ENCODE results near the gene CA10. TPM values are rescaled to one million over a fixed set of nuclear protein-coding genes. Genes with fewer than 3 reads are reported as not detected.

CA10 gene
- total and polyA plus RNA-seq, 9 of the 15 experiments (the other 6 are each of a cell fraction or from before 2014, with no cell fraction given): not detected

DNA sequence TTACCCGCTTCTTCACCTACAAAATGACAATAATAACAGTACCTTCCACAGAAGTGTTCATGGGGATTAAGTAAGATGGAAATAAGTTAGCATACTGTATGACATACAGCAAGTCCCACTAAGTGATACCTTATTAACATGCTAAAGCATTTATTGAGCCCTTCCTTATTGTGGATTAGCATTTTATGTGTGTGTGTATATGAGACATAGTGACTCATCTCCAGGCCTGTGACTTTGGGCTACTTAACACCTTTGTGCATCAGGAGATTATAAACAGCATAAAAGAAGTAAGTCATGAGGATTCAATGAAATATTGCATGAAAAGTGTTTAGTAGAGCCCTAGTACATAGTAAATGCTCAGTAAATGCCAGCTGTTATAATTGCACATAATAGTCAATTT, 52.9 kb downstream of the CA10 start:
- ChIA-PET CTCF (ENCODE audit: low intra/inter-chr PET ratio) (no interaction called here), POLR2A (no interaction called here)
- ATAC-seq: no peak
- TF ChIP-seq, protein P1, sequence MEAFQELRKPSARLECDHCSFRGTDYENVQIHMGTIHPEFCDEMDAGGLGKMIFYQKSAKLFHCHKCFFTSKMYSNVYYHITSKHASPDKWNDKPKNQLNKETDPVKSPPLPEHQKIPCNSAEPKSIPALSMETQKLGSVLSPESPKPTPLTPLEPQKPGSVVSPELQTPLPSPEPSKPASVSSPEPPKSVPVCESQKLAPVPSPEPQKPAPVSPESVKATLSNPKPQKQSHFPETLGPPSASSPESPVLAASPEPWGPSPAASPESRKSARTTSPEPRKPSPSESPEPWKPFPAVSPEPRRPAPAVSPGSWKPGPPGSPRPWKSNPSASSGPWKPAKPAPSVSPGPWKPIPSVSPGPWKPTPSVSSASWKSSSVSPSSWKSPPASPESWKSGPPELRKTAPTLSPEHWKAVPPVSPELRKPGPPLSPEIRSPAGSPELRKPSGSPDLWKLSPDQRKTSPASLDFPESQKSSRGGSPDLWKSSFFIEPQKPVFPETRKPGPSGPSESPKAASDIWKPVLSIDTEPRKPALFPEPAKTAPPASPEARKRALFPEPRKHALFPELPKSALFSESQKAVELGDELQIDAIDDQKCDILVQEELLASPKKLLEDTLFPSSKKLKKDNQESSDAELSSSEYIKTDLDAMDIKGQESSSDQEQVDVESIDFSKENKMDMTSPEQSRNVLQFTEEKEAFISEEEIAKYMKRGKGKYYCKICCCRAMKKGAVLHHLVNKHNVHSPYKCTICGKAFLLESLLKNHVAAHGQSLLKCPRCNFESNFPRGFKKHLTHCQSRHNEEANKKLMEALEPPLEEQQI (IDR thresholded peaks at IDR 0.05): no peak
- TF ChIP-seq NCOA6 (IDR thresholded peaks at IDR 0.05) (no peak), CREB1 (IDR thresholded peaks at IDR 0.05) (no peak), CREB1 (CRISPR knock-in tag; IDR thresholded peaks at IDR 0.05) (no peak), POLR2B (IDR thresholded peaks at IDR 0.05; ENCODE audit: low read depth, partially characterized antibody) (no peak), BMI1 (IDR thresholded peaks at IDR 0.05; ENCODE audit: low read length) (no peak), NR2F6 (CRISPR knock-in tag; IDR thresholded peaks at IDR 0.05) (no peak), THRAP3 (IDR thresholded peaks at IDR 0.05; ENCODE audit: borderline replicate concordance) (no peak), GTF2E2 (tag; IDR thresholded peaks at IDR 0.05) (no peak), XRCC3 (IDR thresholded peaks at IDR 0.05) (no peak), HDAC6 (IDR thresholded peaks at IDR 0.05; ENCODE audit: low read depth, low read length) (no peak)
- TF ChIP-seq, protein P2, sequence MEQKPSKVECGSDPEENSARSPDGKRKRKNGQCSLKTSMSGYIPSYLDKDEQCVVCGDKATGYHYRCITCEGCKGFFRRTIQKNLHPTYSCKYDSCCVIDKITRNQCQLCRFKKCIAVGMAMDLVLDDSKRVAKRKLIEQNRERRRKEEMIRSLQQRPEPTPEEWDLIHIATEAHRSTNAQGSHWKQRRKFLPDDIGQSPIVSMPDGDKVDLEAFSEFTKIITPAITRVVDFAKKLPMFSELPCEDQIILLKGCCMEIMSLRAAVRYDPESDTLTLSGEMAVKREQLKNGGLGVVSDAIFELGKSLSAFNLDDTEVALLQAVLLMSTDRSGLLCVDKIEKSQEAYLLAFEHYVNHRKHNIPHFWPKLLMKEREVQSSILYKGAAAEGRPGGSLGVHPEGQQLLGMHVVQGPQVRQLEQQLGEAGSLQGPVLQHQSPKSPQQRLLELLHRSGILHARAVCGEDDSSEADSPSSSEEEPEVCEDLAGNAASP (IDR thresholded peaks at IDR 0.05): no peak
- TF ChIP-seq, protein P3, sequence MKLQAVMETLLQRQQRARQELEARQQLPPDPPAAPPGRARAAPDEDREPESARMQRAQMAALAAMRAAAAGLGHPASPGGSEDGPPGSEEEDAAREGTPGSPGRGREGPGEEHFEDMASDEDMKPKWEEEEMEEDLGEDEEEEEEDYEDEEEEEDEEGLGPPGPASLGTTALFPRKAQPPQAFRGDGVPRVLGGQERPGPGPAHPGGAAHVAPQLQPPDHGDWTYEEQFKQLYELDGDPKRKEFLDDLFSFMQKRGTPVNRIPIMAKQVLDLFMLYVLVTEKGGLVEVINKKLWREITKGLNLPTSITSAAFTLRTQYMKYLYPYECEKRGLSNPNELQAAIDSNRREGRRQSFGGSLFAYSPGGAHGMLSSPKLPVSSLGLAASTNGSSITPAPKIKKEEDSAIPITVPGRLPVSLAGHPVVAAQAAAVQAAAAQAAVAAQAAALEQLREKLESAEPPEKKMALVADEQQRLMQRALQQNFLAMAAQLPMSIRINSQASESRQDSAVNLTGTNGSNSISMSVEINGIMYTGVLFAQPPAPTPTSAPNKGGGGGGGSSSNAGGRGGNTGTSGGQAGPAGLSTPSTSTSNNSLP (IDR thresholded peaks at IDR 0.05; ENCODE audit: borderline replicate concordance, low read depth, low read length): no peak
- TF ChIP-seq, protein P4, sequence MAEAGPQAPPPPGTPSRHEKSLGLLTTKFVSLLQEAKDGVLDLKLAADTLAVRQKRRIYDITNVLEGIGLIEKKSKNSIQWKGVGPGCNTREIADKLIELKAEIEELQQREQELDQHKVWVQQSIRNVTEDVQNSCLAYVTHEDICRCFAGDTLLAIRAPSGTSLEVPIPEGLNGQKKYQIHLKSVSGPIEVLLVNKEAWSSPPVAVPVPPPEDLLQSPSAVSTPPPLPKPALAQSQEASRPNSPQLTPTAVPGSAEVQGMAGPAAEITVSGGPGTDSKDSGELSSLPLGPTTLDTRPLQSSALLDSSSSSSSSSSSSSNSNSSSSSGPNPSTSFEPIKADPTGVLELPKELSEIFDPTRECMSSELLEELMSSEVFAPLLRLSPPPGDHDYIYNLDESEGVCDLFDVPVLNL (CRISPR knock-in tag; IDR thresholded peaks at IDR 0.05; ENCODE audit: low read depth): no peak
- TF ChIP-seq, protein P5, sequence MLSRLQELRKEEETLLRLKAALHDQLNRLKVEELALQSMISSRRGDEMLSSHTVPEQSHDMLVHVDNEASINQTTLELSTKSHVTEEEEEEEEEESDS (CRISPR knock-in tag; IDR thresholded peaks at IDR 0.05): no peak
- TF ChIP-seq, protein P6, sequence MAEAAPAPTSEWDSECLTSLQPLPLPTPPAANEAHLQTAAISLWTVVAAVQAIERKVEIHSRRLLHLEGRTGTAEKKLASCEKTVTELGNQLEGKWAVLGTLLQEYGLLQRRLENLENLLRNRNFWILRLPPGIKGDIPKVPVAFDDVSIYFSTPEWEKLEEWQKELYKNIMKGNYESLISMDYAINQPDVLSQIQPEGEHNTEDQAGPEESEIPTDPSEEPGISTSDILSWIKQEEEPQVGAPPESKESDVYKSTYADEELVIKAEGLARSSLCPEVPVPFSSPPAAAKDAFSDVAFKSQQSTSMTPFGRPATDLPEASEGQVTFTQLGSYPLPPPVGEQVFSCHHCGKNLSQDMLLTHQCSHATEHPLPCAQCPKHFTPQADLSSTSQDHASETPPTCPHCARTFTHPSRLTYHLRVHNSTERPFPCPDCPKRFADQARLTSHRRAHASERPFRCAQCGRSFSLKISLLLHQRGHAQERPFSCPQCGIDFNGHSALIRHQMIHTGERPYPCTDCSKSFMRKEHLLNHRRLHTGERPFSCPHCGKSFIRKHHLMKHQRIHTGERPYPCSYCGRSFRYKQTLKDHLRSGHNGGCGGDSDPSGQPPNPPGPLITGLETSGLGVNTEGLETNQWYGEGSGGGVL (CRISPR knock-in tag; IDR thresholded peaks at IDR 0.05): no peak

More for the DNA sequence above, 52.9 kb downstream of the CA10 start:
- H3K27ac ChIP-seq (ENCODE audit: extremely low read depth, low read depth, low read length): no peak overlapping the region
- no peaks in the 10 kb centered on the region for H3K27me3 ChIP-seq (ENCODE audit: control insufficient read depth in 2 of 2, insufficient read depth in 2 of 2, low read length in 2 of 2)
- no peaks in the 10 kb centered on the region for H3K79me2 ChIP-seq (ENCODE audit: control insufficient read depth, insufficient read depth, low read length)
- intact Hi-C loops (cut with micrococcal nuclease): loop anchor here (10.0 kb wide), 1 partner anchor 731 kb away; no protein-coding TSS in a partner anchor
- no peak overlapping the region for H3K9ac ChIP-seq (ENCODE audit: insufficient read depth in 1 of 2, low read depth in 2 of 2, low read length in 2 of 2)
- no peak overlapping the region for H3K4me3 ChIP-seq
- in situ Hi-C loops (cut with MboI): no loop called here
- no peaks in the 10 kb centered on the region for H3K9me1 ChIP-seq (ENCODE audit: control insufficient read depth, insufficient read depth, low read length)
- H3K9me3 ChIP-seq (replicated peaks; ENCODE audit: control insufficient read depth, insufficient read depth, low read depth, low read length): no peaks in the 10 kb centered on the region
- DNase-seq (ENCODE audit: extremely low read depth in 1 of 4, low spot score in 3 of 4) (no peak), FAIRE-seq (no peak)
- BruUV-seq (replicated peaks): no TSS peak
- H2AFZ ChIP-seq (ENCODE audit: low read depth, low read length): no peak overlapping the region
- WGBS (ENCODE audit: insufficient coverage, low coverage, missing lambda C conversion rate): 0% methylated on average over 1 of the region's 1 CpG
- no peaks in the 10 kb centered on the region for H3K4me1 ChIP-seq (replicated peaks in 1 of 2; ENCODE audit: control insufficient read depth in 2 of 2, insufficient read depth in 2 of 2, low read length in 2 of 2)
- H3K4me2 ChIP-seq (ENCODE audit: insufficient read depth, low read length): no peak overlapping the region
- H4K20me1 ChIP-seq (replicated peaks; ENCODE audit: control insufficient read depth, insufficient read depth, low read length): no peaks in the 10 kb centered on the region
- H3K36me3 ChIP-seq (ENCODE audit: control insufficient read depth, insufficient read depth, low read length): no peaks in the 10 kb centered on the region

Data from K562 (cell line).